Calu3 (cell line): ENCODE measurements around the gene DLG3. TPM values are rescaled to one million over a fixed set of nuclear protein-coding genes. Genes with fewer than 3 reads are reported as not detected.

ENCODE experiments used
- BruUV-seq: library from RNA; stranded (reverse); fragments of 400-500 nt; replicated peaks from 2 replicates; lab custom pipeline; 2021; lab: Mats Ljungman, UMichigan
- CTCF ChIA-PET: fragments of 300-600 bp; sonication (Branson Sonifier 250); formaldehyde crosslinking; loops from one replicate; lab custom pipeline; 2022; ENCODE audit warnings: antibody characterized with exemption; lab: Charles Lee
- DNase-seq: peaks from one replicate; pipeline ENCODE4 v3.0.0; 2022
- H3K27ac Mint-ChIP-seq: one replicate; pipeline ENCODE4 v1.8.0; 2022; ENCODE audit warnings: mixed read lengths; ENCODE audit not compliant: unreplicated experiment
- H3K27me3 Mint-ChIP-seq: one replicate; pipeline ENCODE4 v1.8.0; 2022; ENCODE audit warnings: mixed read lengths; ENCODE audit not compliant: unreplicated experiment
- H3K36me3 Mint-ChIP-seq: one replicate; pipeline ENCODE4 v1.8.0; 2022; ENCODE audit warnings: mild to moderate bottlenecking, moderate library complexity, mixed read lengths; ENCODE audit not compliant: insufficient read depth, unreplicated experiment
- H3K4me1 Mint-ChIP-seq: one replicate; pipeline ENCODE4 v1.8.0; 2022; ENCODE audit warnings: mild to moderate bottlenecking, low read depth, mixed read lengths; ENCODE audit not compliant: unreplicated experiment
- H3K4me3 Mint-ChIP-seq: one replicate; pipeline ENCODE4 v1.8.0; 2022; ENCODE audit warnings: mild to moderate bottlenecking, low read depth, moderate library complexity, mixed read lengths; ENCODE audit not compliant: unreplicated experiment
- H3K9me3 Mint-ChIP-seq: one replicate; pipeline ENCODE4 v1.8.0; 2022; ENCODE audit warnings: low read depth, mixed read lengths; ENCODE audit not compliant: unreplicated experiment
- CTCF ChIP-seq: fragments of 200-600 bp; IDR thresholded peaks from one replicate; pipeline ENCODE4 v1.8.0; 2022; ENCODE audit warnings: antibody characterized with exemption; ENCODE audit not compliant: unreplicated experiment
- intact Hi-C: fragments of 100-400 bp; cut with micrococcal nuclease; formaldehyde crosslinking; loops from one replicate; pipeline ENCODE4 v1.10.0; 2022; ENCODE audit not compliant: unreplicated experiment
- total RNA-seq: library from RNA; stranded (reverse); gene quantifications from 2 replicates; pipeline ENCODE4 v1.2.3, GENCODE V29; 2022

DLG3 gene
- total RNA-seq, 1 experiment from 2014 or later, result 55.8 TPM

- Mint-ChIP-seq H3K4me1 (no peaks in the 10 kb centered on the region), H3K27ac (peak overlapping the region; percentile 54), H3K36me3 (peaks cover 33% of the 10 kb centered on the region), H3K27me3 (no peaks in the 10 kb centered on the region), H3K4me3 (no peak overlapping the region), H3K9me3 (no peaks in the 10 kb centered on the region)
- DNase-seq, result no peak
- CTCF ChIA-PET, result no interaction called here
- BruUV-seq, result no TSS peak
- no peak for TF ChIP-seq CTCF
- intact Hi-C loops, result no loop called here
Observed at GRCh38 chrX:70498129-70498528, 53.5 kb downstream of the DLG3 start.

GRCh38 chrX:70500826-70501225 is 56.2 kb downstream of the DLG3 start:
- Mint-ChIP-seq H3K27me3 (no peaks in the 10 kb centered on the region), H3K4me3 (no peak overlapping the region), H3K4me1 (no peaks in the 10 kb centered on the region), H3K36me3 (peaks cover 32% of the 10 kb centered on the region), H3K9me3 (no peaks in the 10 kb centered on the region), H3K27ac (no peak overlapping the region)
- BruUV-seq, result no TSS peak
- DNase-seq, result no peak
- intact Hi-C loops, result no loop called here
- CTCF ChIA-PET, result no interaction called here
- no peak for TF ChIP-seq CTCF

- Mint-ChIP-seq H3K27ac (peak overlapping the region; percentile 27), H3K27me3 (no peaks in the 10 kb centered on the region), H3K4me1 (peaks cover 23% of the 10 kb centered on the region), H3K36me3 (peaks cover 15% of the 10 kb centered on the region), H3K9me3 (peaks cover 2% of the 10 kb centered on the region), H3K4me3 (no peak overlapping the region)
- BruUV-seq, result no TSS peak
- CTCF ChIA-PET, result interaction anchor here (1.0 kb wide), 1 partner anchor 25 kb away, joined by 3 read pairs; no protein-coding TSS in a partner anchor
- intact Hi-C loops, result no loop called here
- DNase-seq, result no peak
- TF ChIP-seq CTCF, result no peak
Observed at GRCh38 chrX:70504772-70505450, 60.3 kb downstream of the DLG3 start.

- TF ChIP-seq CTCF, result no peak
- H3K36me3 Mint-ChIP-seq, result peaks cover 15% of the 10 kb centered on the region
- peaks cover 2% of the 10 kb centered on the region for H3K9me3 Mint-ChIP-seq
- CTCF ChIA-PET, result interaction anchor here (1.0 kb wide), 1 partner anchor 25 kb away, joined by 3 read pairs; no protein-coding TSS in a partner anchor
- BruUV-seq, result no TSS peak
- no peaks in the 10 kb centered on the region for H3K27me3 Mint-ChIP-seq
- H3K4me3 Mint-ChIP-seq, result no peak overlapping the region
- peaks cover 29% of the 10 kb centered on the region for H3K4me1 Mint-ChIP-seq
- H3K27ac Mint-ChIP-seq, result peak overlapping the region; percentile 27
- DNase-seq, result no peak
- intact Hi-C loops, result no loop called here
Observed at GRCh38 chrX:70505451-70505841, 60.8 kb downstream of the DLG3 start.
